Left ventricle myocardium inferior (tissue), 1 donor: ENCODE results near the gene DYNLRB1. TPM values are rescaled to one million over a fixed set of nuclear protein-coding genes. Genes with fewer than 3 reads are reported as not detected.

ENCODE experiments used
- DNase-seq: peaks from one replicate; pipeline ENCODE4 v3.0.0-alpha.2; 2020
- H3K27ac ChIP-seq: fragments of 200-600 bp; replicated peaks from 2 replicates; pipeline ENCODE4 v1.8.0; 2021
- H3K27me3 ChIP-seq: fragments of 200-600 bp; 2 replicates; pipeline ENCODE4 v1.8.0; 2021; ENCODE audit warnings: low read depth
- H3K36me3 ChIP-seq: fragments of 200-600 bp; 2 replicates; pipeline ENCODE4 v1.8.0; 2021
- H3K4me1 ChIP-seq: fragments of 200-600 bp; 2 replicates; pipeline ENCODE4 v1.8.0; 2021
- H3K4me3 ChIP-seq: fragments of 200-600 bp; 2 replicates; pipeline ENCODE4 v1.8.0; 2021; ENCODE audit warnings: mild to moderate bottlenecking, moderate library complexity
- H3K9me3 ChIP-seq: fragments of 200-600 bp; replicated peaks from 2 replicates; pipeline ENCODE4 v1.8.0; 2021
- intact Hi-C: fragments of 100-400 bp; cut with micrococcal nuclease; formaldehyde crosslinking; loops from one replicate; pipeline ENCODE4 v1.11.0; 2022
- total RNA-seq: library from RNA; stranded (reverse); fragmentation: NEBNext Ultra II Directional; extraction: Animal tissue kit (Norgen Biotek cat#: 25700); gene quantifications from one replicate; pipeline ENCODE4 v1.2.1, GENCODE V29; 2021
- TF ChIP-seq, protein P1 (sequence below): fragments of 200-600 bp; IDR thresholded peaks from 2 replicates; pipeline ENCODE4 v1.8.0; 2021; ENCODE audit warnings: antibody characterized with exemption, mild to moderate bottlenecking, borderline replicate concordance
- donor health status: DM: no; HTN: yes; CAD: no; lungs with severe emphysema.

The DYNLRB1 gene
- total RNA-seq, 1 donor from 2014 or later: 166 TPM

GRCh38 chr20:34522969-34523871 lies 7.0 kb downstream of the DYNLRB1 start:
- TF ChIP-seq, protein P1, sequence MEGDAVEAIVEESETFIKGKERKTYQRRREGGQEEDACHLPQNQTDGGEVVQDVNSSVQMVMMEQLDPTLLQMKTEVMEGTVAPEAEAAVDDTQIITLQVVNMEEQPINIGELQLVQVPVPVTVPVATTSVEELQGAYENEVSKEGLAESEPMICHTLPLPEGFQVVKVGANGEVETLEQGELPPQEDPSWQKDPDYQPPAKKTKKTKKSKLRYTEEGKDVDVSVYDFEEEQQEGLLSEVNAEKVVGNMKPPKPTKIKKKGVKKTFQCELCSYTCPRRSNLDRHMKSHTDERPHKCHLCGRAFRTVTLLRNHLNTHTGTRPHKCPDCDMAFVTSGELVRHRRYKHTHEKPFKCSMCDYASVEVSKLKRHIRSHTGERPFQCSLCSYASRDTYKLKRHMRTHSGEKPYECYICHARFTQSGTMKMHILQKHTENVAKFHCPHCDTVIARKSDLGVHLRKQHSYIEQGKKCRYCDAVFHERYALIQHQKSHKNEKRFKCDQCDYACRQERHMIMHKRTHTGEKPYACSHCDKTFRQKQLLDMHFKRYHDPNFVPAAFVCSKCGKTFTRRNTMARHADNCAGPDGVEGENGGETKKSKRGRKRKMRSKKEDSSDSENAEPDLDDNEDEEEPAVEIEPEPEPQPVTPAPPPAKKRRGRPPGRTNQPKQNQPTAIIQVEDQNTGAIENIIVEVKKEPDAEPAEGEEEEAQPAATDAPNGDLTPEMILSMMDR: peak; percentile 59
- H3K4me1 ChIP-seq: peaks cover 88% of the 10 kb centered on the region
- H3K9me3 ChIP-seq: no peaks in the 10 kb centered on the region
- H3K27me3 ChIP-seq: no peaks in the 10 kb centered on the region
- intact Hi-C loops: no loop called here
- peaks cover 15% of the 10 kb centered on the region for H3K36me3 ChIP-seq
- no peak overlapping the region for H3K4me3 ChIP-seq
- peak overlapping the region; percentile 72 for H3K27ac ChIP-seq
- peak; percentile 32 for DNase-seq

GRCh38 chr20:34524426-34524825 lies 8.2 kb downstream of the DYNLRB1 start:
- peaks cover 90% of the 10 kb centered on the region for H3K4me1 ChIP-seq
- TF ChIP-seq, protein P1: no peak
- H3K27me3 ChIP-seq: no peaks in the 10 kb centered on the region
- H3K27ac ChIP-seq: peak overlapping the region; percentile 72
- DNase-seq: no peak
- H3K36me3 ChIP-seq: peaks cover 23% of the 10 kb centered on the region
- intact Hi-C loops: no loop called here
- no peaks in the 10 kb centered on the region for H3K9me3 ChIP-seq
- H3K4me3 ChIP-seq: no peak overlapping the region

DNA sequence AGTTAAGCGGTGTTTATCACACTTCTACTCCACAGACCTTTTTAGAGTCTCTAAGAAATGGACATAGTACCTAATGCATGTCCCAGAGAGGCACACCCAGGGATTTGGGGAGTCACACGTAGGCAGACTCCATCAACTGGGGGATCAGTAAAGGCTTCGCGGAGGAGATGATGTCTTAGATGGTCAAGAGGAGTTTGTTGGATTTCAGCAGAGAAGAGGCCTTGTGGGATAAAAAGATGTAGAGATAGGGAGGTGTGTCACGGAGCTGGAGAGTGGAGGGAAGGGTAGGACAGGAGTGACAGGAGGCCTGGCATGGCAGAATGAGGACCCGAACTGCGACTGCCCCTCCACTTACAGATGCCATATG lies 9.1 kb downstream of the DYNLRB1 start:
- DNase-seq: no peak
- no peaks in the 10 kb centered on the region for H3K9me3 ChIP-seq
- H3K27me3 ChIP-seq: no peaks in the 10 kb centered on the region
- intact Hi-C loops: no loop called here
- TF ChIP-seq, protein P1: no peak
- no peak overlapping the region for H3K4me3 ChIP-seq
- peaks cover 31% of the 10 kb centered on the region for H3K36me3 ChIP-seq
- H3K4me1 ChIP-seq: peaks cover 90% of the 10 kb centered on the region
- peak overlapping the region; percentile 72 for H3K27ac ChIP-seq

DNA sequence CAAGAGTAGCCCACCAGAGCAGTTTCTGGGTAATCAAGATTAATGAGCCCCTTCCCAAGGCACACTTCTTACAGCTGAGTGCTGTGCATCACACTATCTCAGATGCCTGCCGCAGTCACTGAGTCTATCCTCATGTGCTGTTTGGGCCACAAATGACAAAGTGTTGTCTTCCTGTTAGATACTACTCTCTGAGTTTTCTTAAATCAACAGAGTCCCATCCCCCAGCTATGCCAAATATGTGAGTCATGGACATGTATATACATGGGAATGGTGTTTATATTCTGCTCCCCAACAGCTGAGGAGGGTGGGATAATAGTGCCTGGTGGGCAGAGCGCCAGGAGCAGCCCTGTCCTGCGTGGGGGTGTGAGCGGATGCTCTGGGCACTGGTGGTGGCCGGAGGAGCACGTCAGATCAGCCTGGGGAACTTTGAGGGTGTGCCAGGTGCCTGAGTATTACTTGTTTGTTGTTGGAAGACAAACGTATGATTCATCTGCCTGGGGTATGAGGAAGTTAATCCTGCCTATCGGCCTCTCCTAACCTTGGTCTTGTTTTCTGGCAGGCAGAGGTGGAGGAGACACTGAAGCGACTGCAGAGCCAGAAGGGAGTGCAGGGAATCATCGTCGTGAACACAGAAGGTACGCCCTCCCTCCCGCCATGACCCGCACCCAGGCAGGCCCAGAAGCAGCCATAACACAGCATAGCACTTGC lies 9.6 kb downstream of the DYNLRB1 start:
- peak; percentile 54 for DNase-seq
- peak overlapping the region; percentile 72 for H3K27ac ChIP-seq
- no peaks in the 10 kb centered on the region for H3K9me3 ChIP-seq
- H3K4me3 ChIP-seq: peak overlapping the region; percentile 8
- no peaks in the 10 kb centered on the region for H3K27me3 ChIP-seq
- H3K4me1 ChIP-seq: peaks cover 90% of the 10 kb centered on the region
- TF ChIP-seq, protein P1: no peak
- intact Hi-C loops: no loop called here
- peaks cover 37% of the 10 kb centered on the region for H3K36me3 ChIP-seq

DNA sequence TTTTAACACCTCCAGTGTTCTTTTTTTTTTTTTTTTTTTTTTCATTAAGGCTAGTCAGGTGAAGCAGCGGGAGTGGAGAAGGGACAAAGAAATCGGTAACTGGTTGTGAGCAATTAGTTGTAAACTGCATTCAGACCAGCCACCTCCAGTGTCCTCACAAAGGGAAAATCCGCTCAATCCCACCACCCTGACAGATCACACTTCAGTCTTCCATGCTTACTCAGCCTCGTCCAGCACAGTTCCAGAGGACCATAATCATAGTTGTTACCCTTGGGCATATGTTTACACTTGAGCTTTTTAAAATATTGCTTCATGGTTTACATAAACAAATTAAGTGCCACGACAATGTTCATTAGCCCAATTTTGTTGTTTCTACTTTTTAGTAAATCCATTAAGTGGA lies 10.2 kb downstream of the DYNLRB1 start:
- intact Hi-C loops: no loop called here

More for the DNA sequence above, 10.2 kb downstream of the DYNLRB1 start:
- no peak for DNase-seq
- peaks cover 38% of the 10 kb centered on the region for H3K36me3 ChIP-seq
- peaks cover 94% of the 10 kb centered on the region for H3K4me1 ChIP-seq
- H3K9me3 ChIP-seq: no peaks in the 10 kb centered on the region
- no peaks in the 10 kb centered on the region for H3K27me3 ChIP-seq
- peak overlapping the region; percentile 72 for H3K27ac ChIP-seq
- H3K4me3 ChIP-seq: peak overlapping the region; percentile 8
- TF ChIP-seq, protein P1: no peak
